Mesenchymal stem cell (in vitro differentiated cells and primary cell): ENCODE results near the gene RTEL1.

Experiments used
- DNase-seq: peaks from one replicate; pipeline ENCODE4 v3.0.0-alpha.2; 2013
- H2AFZ ChIP-seq: one replicate; pipeline ENCODE4 v1.6.1; 2013; ENCODE audit warnings: low read depth, mild to moderate bottlenecking, control low read depth, inconsistent platforms, low read length, moderate library complexity
- H2AK5ac ChIP-seq: 2 replicates; pipeline ENCODE4 v1.6.1; 2013; ENCODE audit warnings: low read length, moderate library complexity, mild to moderate bottlenecking, inconsistent platforms; ENCODE audit not compliant: severe bottlenecking
- H2BK120ac ChIP-seq: one replicate; pipeline ENCODE4 v1.6.1; 2013; ENCODE audit warnings: low read depth, mild to moderate bottlenecking, inconsistent platforms, low read length, moderate library complexity
- H2BK12ac ChIP-seq, 2 experiments: one replicate each; pipeline ENCODE4 v1.6.1; 2013; ENCODE audit warnings: inconsistent platforms in 2 of 2, low read length in 2 of 2, mild to moderate bottlenecking in 2 of 2, moderate library complexity in 2 of 2, control low read depth in 1 of 2
- H2BK15ac ChIP-seq: one replicate; pipeline ENCODE4 v1.6.1; 2013; ENCODE audit warnings: mild to moderate bottlenecking, low read depth, inconsistent platforms; ENCODE audit not compliant: poor library complexity, severe bottlenecking
- H2BK5ac ChIP-seq: 2 replicates; pipeline ENCODE4 v1.6.1; 2013; ENCODE audit warnings: low read depth, mild to moderate bottlenecking, low read length, control low read depth, inconsistent platforms; ENCODE audit not compliant: poor library complexity, severe bottlenecking
- H3K14ac ChIP-seq, 2 experiments: one replicate each; pipeline ENCODE4 v1.6.1; 2013; ENCODE audit warnings: inconsistent platforms in 2 of 2, low read length in 2 of 2, control low read depth in 1 of 2, mild to moderate bottlenecking in 1 of 2, moderate library complexity in 1 of 2
- H3K18ac ChIP-seq, 2 experiments: one replicate each; pipeline ENCODE4 v1.6.1; 2013; ENCODE audit warnings: inconsistent platforms in 2 of 2, low read length in 2 of 2, control low read depth in 1 of 2, low read depth in 1 of 2, mild to moderate bottlenecking in 1 of 2
- H3K23ac ChIP-seq, 2 experiments: one replicate each; pipeline ENCODE4 v1.6.1; 2013; ENCODE audit warnings: inconsistent platforms in 2 of 2, low read length in 2 of 2, mild to moderate bottlenecking in 2 of 2, moderate library complexity in 2 of 2, control low read depth in 1 of 2
- H3K27ac ChIP-seq: 2 replicates; pipeline ENCODE4 v1.5.1; 2013; ENCODE audit warnings: mild to moderate bottlenecking, moderate library complexity, low read length, control low read depth, inconsistent platforms; ENCODE audit not compliant: poor library complexity, severe bottlenecking
- H3K27me3 ChIP-seq, 2 experiments: 2 replicates each; pipeline versions ENCODE4 v1.6.1 to v1.7.0; 2013; ENCODE audit warnings: low read length in 2 of 2, mild to moderate bottlenecking in 2 of 2, moderate library complexity in 2 of 2, control low read depth in 1 of 2, inconsistent platforms in 1 of 2; ENCODE audit not compliant: control insufficient read depth in 1 of 2, insufficient read depth in 1 of 2
- H3K36me3 ChIP-seq, 2 experiments: 2 replicates each; pipeline versions ENCODE4 v1.6.1 to v1.7.0; 2013; ENCODE audit warnings: low read length in 2 of 2, control low read depth in 1 of 2, inconsistent platforms in 1 of 2, low read depth in 1 of 2, mild to moderate bottlenecking in 1 of 2; ENCODE audit not compliant: insufficient read depth in 2 of 2, control insufficient read depth in 1 of 2
- H3K4ac ChIP-seq, 2 experiments: one replicate each; pipeline ENCODE4 v1.6.1; 2013; ENCODE audit warnings: inconsistent platforms in 2 of 2, low read length in 2 of 2, mild to moderate bottlenecking in 2 of 2, moderate library complexity in 2 of 2, control low read depth in 1 of 2, low read depth in 1 of 2
- H3K4me1 ChIP-seq: 2 replicates; pipeline ENCODE4 v1.6.1; 2013; ENCODE audit warnings: low read depth, low read length, control low read depth; ENCODE audit not compliant: control insufficient read depth, insufficient read depth
- H3K4me2 ChIP-seq: 2 replicates; pipeline ENCODE4 v1.6.1; 2013; ENCODE audit warnings: low read length, mild to moderate bottlenecking, inconsistent platforms; ENCODE audit not compliant: poor library complexity, severe bottlenecking
- H3K4me3 ChIP-seq, 2 experiments: 2 replicates each; pipeline versions ENCODE4 v1.5.1 to v1.7.0; 2013; ENCODE audit warnings: low read length in 2 of 2, mild to moderate bottlenecking in 2 of 2, control low read depth in 1 of 2, low read depth in 1 of 2; ENCODE audit not compliant: insufficient read depth in 1 of 2
- H3K79me1 ChIP-seq: replicated peaks from 2 replicates; pipeline ENCODE4 v1.6.1; 2013; ENCODE audit warnings: mild to moderate bottlenecking, control low read depth, low read length, inconsistent platforms; ENCODE audit not compliant: poor library complexity, severe bottlenecking
- H3K9ac ChIP-seq: 2 replicates; pipeline ENCODE4 v1.7.0; 2013; ENCODE audit warnings: mild to moderate bottlenecking, low read length, moderate library complexity
- H3K9me3 ChIP-seq: 2 replicates; pipeline ENCODE4 v1.7.0; 2013; ENCODE audit warnings: mild to moderate bottlenecking, low read length; ENCODE audit not compliant: control insufficient read depth
- H4K8ac ChIP-seq: one replicate; pipeline ENCODE4 v1.6.1; 2013; ENCODE audit warnings: inconsistent platforms, mild to moderate bottlenecking, low read length, moderate library complexity
- H4K91ac ChIP-seq: one replicate; pipeline ENCODE4 v1.6.1; 2013; ENCODE audit warnings: mild to moderate bottlenecking, low read length, inconsistent platforms
- WGBS: methylation state at CpG from one replicate; pipeline ENCODE4 v1.1.7; 2013; ENCODE audit warnings: mixed read lengths; 5-methylcytosine and 5-hydroxymethylcytosine counted together

RTEL1 gene

DNA sequence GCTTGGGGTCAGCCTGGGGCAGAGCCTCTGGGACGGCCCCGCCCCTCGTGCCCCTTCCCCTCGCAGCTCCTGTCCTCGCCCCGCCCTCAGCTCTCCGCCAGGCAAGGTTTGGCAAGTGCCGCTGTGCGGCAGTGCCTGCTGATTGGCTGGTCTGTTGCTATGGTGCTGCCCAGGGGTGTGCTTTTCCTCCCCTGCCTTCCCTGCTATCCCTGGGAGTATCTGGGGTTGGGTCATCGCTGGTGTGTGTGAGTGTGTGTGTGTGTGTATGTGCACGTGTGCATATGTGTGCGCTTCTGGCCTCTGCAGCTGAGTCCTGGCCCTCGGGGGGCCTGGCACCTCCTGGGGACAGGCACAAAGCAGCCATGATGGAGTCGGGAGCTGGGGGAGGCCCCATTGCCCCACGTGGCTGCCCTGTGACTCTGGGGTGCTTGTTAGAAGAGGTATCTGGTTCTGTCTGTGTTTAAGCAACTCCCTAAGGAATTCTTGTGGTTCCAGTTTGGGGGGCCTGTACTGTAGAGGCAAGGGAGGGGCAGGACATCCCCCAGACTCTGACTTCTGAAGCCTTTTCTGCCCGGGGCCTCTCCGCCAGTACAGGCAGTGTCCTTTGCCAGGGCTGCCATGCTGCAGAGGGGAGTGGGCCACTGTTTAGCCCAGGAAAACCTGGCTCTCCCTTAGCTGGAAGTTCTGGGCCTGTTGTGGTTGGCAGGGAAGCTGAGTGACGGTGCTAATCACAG is 6.9 kb downstream of the RTEL1 start:
- Histone ChIP-seq H2AK5ac (no peak overlapping the region), H3K4me2 (no peak overlapping the region), H2BK120ac (no peak overlapping the region), H3K36me3 (peaks cover 79 to 83% of the 10 kb centered on the region in 2 experiments), H3K9ac (peak overlapping the region; percentile 9), H3K14ac (no peak overlapping the region), H4K8ac (no peak overlapping the region), H3K18ac (no peak overlapping the region), H3K23ac (no peak overlapping the region), H3K9me3 (no peaks in the 10 kb centered on the region), H3K27ac (no peak overlapping the region), H4K91ac (no peak overlapping the region), H2BK15ac (no peak overlapping the region), H3K79me1 (peaks cover 55% of the 10 kb centered on the region), H3K4me1 (no peaks in the 10 kb centered on the region), H3K4me3 (no peak overlapping the region), H2BK12ac (no peak overlapping the region), H2AFZ (no peak overlapping the region), H3K27me3 (no peaks in the 10 kb centered on the region), H2BK5ac (no peak overlapping the region), H3K4ac (no peak overlapping the region)
- DNase-seq = no peak
- WGBS = 96% methylated on average over 18 of the region's 18 CpGs

DNA sequence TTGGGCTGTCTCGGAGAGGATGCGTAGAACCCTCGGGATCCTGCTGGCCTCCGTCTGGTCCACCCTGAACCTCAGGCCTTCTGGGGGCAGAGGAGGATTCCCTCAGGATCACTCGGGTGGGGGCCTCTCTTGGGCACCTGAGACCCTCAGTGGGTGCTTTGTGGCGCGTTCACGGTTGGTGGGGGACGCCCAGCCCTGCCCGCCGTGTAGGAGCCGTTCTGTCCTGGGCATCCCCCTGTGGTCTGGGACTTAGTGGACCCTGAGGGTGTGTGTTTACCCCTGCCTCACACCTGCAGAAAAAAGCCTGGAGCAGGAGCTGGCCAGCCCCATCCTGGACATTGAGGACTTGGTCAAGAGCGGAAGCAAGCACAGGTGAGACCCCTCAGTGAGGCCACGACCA is 7.6 kb downstream of the RTEL1 start:
- Histone ChIP-seq H2AFZ (no peak overlapping the region), H3K9ac (no peak overlapping the region), H3K27ac (no peak overlapping the region), H2AK5ac (no peak overlapping the region), H3K4me1 (no peaks in the 10 kb centered on the region), H4K91ac (no peak overlapping the region), H4K8ac (no peak overlapping the region), H2BK15ac (no peak overlapping the region), H2BK12ac (no peak overlapping the region), H3K23ac (no peak overlapping the region), H3K4me2 (no peak overlapping the region), H3K9me3 (no peaks in the 10 kb centered on the region), H3K36me3 (peaks cover 76 to 84% of the 10 kb centered on the region in 2 experiments), H3K14ac (no peak overlapping the region), H3K4me3 (no peak overlapping the region), H3K4ac (no peak overlapping the region), H2BK5ac (no peak overlapping the region), H2BK120ac (no peak overlapping the region), H3K79me1 (peaks cover 53% of the 10 kb centered on the region), H3K27me3 (no peaks in the 10 kb centered on the region), H3K18ac (no peak overlapping the region)
- DNase-seq = no peak
- WGBS = 97% methylated on average over 14 of the region's 14 CpGs

- H2BK5ac ChIP-seq = no peak overlapping the region
- H2AK5ac ChIP-seq = no peak overlapping the region
These were observed 9.7 kb downstream of the RTEL1 start for GRCh38 chr20:63667858-63668257.

DNA sequence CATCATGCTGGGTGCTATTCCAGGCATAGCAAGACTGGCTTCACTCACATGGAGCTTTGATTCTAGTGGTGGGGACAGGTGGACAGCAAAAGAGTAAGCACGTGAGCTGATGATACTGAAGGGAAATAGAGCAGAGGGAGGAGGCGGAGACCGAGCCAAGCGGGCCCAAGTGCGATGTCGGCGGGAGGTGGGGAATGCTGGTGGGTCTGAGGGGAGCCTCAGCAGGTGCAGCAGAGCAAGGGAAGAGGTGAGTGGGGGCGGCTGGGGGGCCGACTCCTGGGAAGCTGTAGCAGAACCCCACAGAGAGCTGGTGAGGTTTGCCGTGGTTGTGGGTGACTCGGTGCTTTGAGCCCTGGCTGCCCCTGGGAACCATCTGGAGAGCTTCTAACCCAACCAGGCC is 10.2 kb downstream of the RTEL1 start:
- no peak overlapping the region for H2BK120ac ChIP-seq
- H2BK15ac ChIP-seq = no peak overlapping the region
- H2BK12ac ChIP-seq = no peak overlapping the region
- H4K91ac ChIP-seq = no peak overlapping the region
- H3K23ac ChIP-seq = no peak overlapping the region
- no peak overlapping the region for H4K8ac ChIP-seq
- H3K9ac ChIP-seq = no peak overlapping the region
- H3K4me1 ChIP-seq = peaks cover 1% of the 10 kb centered on the region
- H3K14ac ChIP-seq = no peak overlapping the region
- H3K79me1 ChIP-seq = peaks cover 29% of the 10 kb centered on the region
- no peak overlapping the region for H3K18ac ChIP-seq
- no peak overlapping the region for H3K4me2 ChIP-seq
- no peak overlapping the region for H2AK5ac ChIP-seq
- no peak for DNase-seq
- no peaks in the 10 kb centered on the region for H3K27me3 ChIP-seq
- no peaks in the 10 kb centered on the region for H3K9me3 ChIP-seq
- over 99% methylated on average over 11 of the region's 11 CpGs for WGBS
- H3K4me3 ChIP-seq = no peak overlapping the region
- no peak overlapping the region for H2BK5ac ChIP-seq
- H3K4ac ChIP-seq = no peak overlapping the region
- H2AFZ ChIP-seq = no peak overlapping the region
- H3K27ac ChIP-seq = no peak overlapping the region
- H3K36me3 ChIP-seq = peaks cover 63 to 74% of the 10 kb centered on the region in 2 experiments

More at GRCh38 chr20:63667858-63668257, 9.7 kb downstream of the RTEL1 start:
- Histone ChIP-seq H3K9me3 (no peaks in the 10 kb centered on the region), H3K4me2 (no peak overlapping the region), H4K8ac (no peak overlapping the region), H2BK15ac (no peak overlapping the region), H2BK120ac (no peak overlapping the region), H3K27ac (no peak overlapping the region), H4K91ac (no peak overlapping the region), H3K79me1 (peaks cover 34% of the 10 kb centered on the region), H3K4ac (no peak overlapping the region), H2BK12ac (no peak overlapping the region), H3K4me1 (peaks cover 1% of the 10 kb centered on the region), H3K9ac (no peak overlapping the region), H3K27me3 (no peaks in the 10 kb centered on the region), H3K14ac (no peak overlapping the region), H3K23ac (no peak overlapping the region), H2AFZ (no peak overlapping the region), H3K4me3 (no peak overlapping the region), H3K36me3 (peaks cover 67 to 78% of the 10 kb centered on the region in 2 experiments), H3K18ac (no peak overlapping the region)
- WGBS = 99% methylated on average over 16 of the region's 16 CpGs
- no peak for DNase-seq
